Lower leg skin (tissue), 4 donors: Measurements from ENCODE around the gene HEATR9. TPM values are rescaled to one million over a fixed set of nuclear protein-coding genes. Genes with fewer than 3 reads are reported as not detected.

Source experiments
- DNase-seq, 2 donors: peaks; one replicate each; pipeline ENCODE4 v3.0.0-alpha.2; 2019; ENCODE audit warnings: low spot score in 2 of 2
- H3K4me3 ChIP-seq: fragments of 200-600 bp; sonication (generic); 2 replicates; pipeline ENCODE4 v1.5.1; 2017; ENCODE audit warnings: mild to moderate bottlenecking, low read depth; ENCODE audit not compliant: poor library complexity, severe bottlenecking
- POLR2A ChIP-seq, 2 donors: fragments of 450-650 bp; IDR thresholded peaks; one replicate each; pipeline ENCODE4 v1.6.1; 2016 to 2017; ENCODE audit warnings: antibody characterized with exemption in 2 of 2, mild to moderate bottlenecking in 1 of 2, moderate library complexity in 1 of 2
- WGBS, 2 donors: methylation state at CpG; one replicate each; pipeline ENCODE4 v1.1.5; 2018; 5-methylcytosine and 5-hydroxymethylcytosine counted together
- intact Hi-C: fragments of 100-400 bp; cut with DNase I; formaldehyde crosslinking; loops from one replicate; pipeline ENCODE4 v1.15.0; 2023; ENCODE audit warnings: low total_unique reads
- total RNA-seq, 4 donors: library from RNA; depleted of rRNA; stranded (reverse); fragments of >200 nt; gene quantifications; one replicate each; pipeline ENCODE4 v1.1.0, GENCODE V29; 2016
- TF ChIP-seq, protein P1 (sequence below), 3 donors: fragments of 450-650 bp; IDR thresholded peaks; one replicate each; pipeline ENCODE4 v1.5.1; 2016; ENCODE audit warnings: antibody characterized with exemption in 3 of 3, mild to moderate bottlenecking in 3 of 3, moderate library complexity in 2 of 3

The HEATR9 gene
- total RNA-seq, 4 donors from 2014 or later = not detected

DNA sequence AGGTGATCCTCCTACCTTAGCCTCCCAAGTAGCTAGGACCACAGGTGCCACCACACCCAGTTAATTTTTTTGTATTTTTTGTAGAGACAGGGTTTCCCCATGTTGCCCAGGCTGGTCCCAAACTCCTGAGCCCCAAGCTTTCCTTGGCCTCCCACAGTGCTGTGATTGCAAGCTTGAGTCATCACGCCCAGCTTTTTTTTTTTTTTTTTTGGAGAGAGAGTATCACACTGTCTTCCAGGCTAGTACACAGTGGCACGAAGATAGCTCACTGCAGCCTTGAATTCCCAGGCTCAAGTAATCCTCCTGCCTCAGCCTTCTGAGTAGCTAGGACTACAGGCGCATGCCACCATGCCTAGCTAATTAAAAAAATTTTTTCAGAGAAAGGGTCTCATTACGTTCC is 27.2 kb downstream of the HEATR9 start:
- intact Hi-C loops = no loop called here
- no peak for TF ChIP-seq POLR2A (IDR thresholded peaks at IDR 0.05)
- TF ChIP-seq, protein P1, sequence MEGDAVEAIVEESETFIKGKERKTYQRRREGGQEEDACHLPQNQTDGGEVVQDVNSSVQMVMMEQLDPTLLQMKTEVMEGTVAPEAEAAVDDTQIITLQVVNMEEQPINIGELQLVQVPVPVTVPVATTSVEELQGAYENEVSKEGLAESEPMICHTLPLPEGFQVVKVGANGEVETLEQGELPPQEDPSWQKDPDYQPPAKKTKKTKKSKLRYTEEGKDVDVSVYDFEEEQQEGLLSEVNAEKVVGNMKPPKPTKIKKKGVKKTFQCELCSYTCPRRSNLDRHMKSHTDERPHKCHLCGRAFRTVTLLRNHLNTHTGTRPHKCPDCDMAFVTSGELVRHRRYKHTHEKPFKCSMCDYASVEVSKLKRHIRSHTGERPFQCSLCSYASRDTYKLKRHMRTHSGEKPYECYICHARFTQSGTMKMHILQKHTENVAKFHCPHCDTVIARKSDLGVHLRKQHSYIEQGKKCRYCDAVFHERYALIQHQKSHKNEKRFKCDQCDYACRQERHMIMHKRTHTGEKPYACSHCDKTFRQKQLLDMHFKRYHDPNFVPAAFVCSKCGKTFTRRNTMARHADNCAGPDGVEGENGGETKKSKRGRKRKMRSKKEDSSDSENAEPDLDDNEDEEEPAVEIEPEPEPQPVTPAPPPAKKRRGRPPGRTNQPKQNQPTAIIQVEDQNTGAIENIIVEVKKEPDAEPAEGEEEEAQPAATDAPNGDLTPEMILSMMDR (IDR thresholded peaks at IDR 0.05) = no peak
- no peak for DNase-seq
- H3K4me3 ChIP-seq = no peak overlapping the region
- WGBS, 2 donors = 81 to 87% methylated on average over 4 of the region's 4 CpGs

DNA sequence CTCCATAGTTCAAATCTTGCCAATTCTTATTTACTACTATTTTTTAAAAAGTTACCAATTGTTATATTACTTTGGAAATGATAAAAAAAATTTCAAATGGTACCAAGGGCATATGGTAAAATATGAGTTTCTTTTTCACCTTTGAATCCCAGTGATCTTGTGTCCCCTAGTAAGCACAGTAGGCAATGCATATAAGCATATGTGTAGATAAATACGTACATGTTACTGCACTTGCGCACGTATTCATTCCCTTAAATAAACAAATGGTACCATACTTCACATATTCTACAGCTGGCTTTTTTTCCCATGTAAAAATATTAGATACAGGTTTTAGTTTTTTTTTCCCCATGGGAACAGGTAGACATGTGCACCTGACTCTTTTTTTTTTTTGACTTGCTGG is 27.6 kb downstream of the HEATR9 start:
- 97% methylated on average over 3 of the region's 3 CpGs for WGBS, 2 donors
- TF ChIP-seq, protein P1 (IDR thresholded peaks at IDR 0.05) = no peak
- TF ChIP-seq POLR2A (IDR thresholded peaks at IDR 0.05) = no peak
- DNase-seq = no peak
- intact Hi-C loops = no loop called here
- H3K4me3 ChIP-seq = no peak overlapping the region

DNA sequence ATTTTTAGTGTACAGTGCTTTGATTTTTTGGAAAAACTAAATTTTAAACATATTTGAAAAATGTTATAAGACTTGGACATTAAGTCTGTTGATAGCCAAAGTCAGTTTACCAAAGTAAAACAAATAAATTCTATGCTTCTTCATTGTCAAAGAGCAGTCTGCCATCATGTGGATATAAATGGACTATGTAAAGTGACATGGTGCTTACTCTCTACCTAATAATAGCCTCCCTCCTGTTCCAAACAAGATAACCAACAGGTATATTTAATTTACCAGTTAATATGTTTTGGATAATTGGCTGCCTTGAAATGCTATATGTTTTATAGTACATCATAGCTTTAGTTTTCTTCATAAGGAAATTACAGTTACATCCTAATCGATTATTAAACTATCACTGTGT is 43.5 kb downstream of the HEATR9 start:
- no peak for DNase-seq
- intact Hi-C loops = no loop called here
- TF ChIP-seq POLR2A (IDR thresholded peaks at IDR 0.05) = no peak
- TF ChIP-seq, protein P1 (IDR thresholded peaks at IDR 0.05) = no peak
- WGBS, 2 donors = 97 to 100% methylated on average over 1 of the region's 1 CpG
- H3K4me3 ChIP-seq = no peak overlapping the region

DNA sequence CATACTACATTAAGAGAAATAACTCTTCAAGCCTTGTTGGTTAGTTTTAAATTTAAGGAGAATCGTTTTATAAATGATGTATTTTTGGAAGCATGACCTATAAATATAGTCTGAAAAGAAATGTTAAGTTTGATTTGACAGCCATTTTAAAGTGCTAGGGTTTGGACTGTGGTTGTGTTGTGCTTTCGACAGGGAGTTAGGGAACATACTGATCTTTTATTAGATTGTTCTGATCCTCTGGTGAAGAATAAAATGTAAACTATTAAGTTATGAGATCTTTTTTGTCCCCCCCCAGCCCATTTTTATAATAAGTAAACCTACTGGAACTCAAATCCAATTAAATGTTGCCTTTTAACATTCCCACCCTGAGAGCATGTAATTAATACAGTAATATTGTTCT is 47.4 kb downstream of the HEATR9 start:
- WGBS, 2 donors = 90 to 92% methylated on average over 2 of the region's 2 CpGs
- no peak for TF ChIP-seq POLR2A (IDR thresholded peaks at IDR 0.05)
- TF ChIP-seq, protein P1 (IDR thresholded peaks at IDR 0.05) = no peak
- no peak overlapping the region for H3K4me3 ChIP-seq
- intact Hi-C loops = no loop called here
- DNase-seq = no peak

DNA sequence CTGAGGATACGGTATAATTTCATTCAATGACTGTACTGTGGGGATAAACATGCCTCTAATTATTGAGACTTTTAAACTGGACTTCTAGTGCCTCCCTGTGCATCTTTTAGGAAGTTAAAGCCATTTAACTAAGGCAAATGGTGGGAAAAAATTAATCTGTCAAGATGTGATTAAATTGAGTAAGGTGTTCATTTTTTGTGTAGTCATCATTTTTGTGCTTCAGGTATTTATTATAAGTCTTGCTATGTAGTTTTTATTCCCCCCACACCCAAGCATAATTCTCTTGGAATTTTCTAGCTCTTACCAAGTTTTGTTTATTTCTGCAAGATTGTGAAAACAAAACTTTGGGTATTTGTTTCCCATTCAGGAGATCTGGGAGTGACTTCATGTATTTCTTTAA is 49.2 kb downstream of the HEATR9 start:
- TF ChIP-seq, protein P1 (IDR thresholded peaks at IDR 0.05) = no peak
- no peak for TF ChIP-seq POLR2A (IDR thresholded peaks at IDR 0.05)
- intact Hi-C loops = no loop called here

DNA sequence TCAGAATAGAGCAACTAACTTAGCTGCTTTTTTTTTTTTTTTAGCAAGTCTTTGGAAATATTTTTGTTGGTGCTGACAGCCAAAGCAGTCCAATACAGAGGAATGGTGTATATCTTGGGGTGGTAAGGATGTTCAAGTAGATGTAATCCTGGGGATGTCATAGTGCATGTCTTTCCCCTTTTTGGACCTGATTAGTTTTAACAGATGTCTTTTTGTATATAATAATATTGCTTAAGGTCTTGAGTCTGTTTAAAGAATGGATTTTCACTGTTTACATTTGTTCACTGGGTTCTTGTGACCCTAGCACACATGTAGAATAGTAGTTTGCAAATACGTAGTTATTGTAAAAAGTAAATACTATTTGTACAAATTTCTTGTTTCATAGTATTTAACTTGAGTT is 51.5 kb downstream of the HEATR9 start:
- no peak for DNase-seq
- intact Hi-C loops = no loop called here
- 85 to 90% methylated on average over 1 of the region's 1 CpG for WGBS, 2 donors
- H3K4me3 ChIP-seq = no peak overlapping the region
- TF ChIP-seq, protein P1 (IDR thresholded peaks at IDR 0.05) = no peak
- no peak for TF ChIP-seq POLR2A (IDR thresholded peaks at IDR 0.05)

More for the DNA sequence above, 49.2 kb downstream of the HEATR9 start:
- 32 to 61% methylated on average over 1 of the region's 1 CpG for WGBS, 2 donors
- no peak for DNase-seq
- no peak overlapping the region for H3K4me3 ChIP-seq
